Activated T-cell treated with anti-CD3 and anti-CD28 coated beads for 48 hours (primary cell): ENCODE measurements around the gene PTBP1.
"Not testable (repeated sequence)": the region's sequence is repeated elsewhere in the genome, so short reads cannot be mapped to it uniquely, and the experiment has no call there.

Experiments used
- DNase-seq: peaks from one replicate; pipeline ENCODE4 v3.0.0-alpha.2; 2020; ENCODE audit warnings: low read depth

Gene PTBP1

DNA sequence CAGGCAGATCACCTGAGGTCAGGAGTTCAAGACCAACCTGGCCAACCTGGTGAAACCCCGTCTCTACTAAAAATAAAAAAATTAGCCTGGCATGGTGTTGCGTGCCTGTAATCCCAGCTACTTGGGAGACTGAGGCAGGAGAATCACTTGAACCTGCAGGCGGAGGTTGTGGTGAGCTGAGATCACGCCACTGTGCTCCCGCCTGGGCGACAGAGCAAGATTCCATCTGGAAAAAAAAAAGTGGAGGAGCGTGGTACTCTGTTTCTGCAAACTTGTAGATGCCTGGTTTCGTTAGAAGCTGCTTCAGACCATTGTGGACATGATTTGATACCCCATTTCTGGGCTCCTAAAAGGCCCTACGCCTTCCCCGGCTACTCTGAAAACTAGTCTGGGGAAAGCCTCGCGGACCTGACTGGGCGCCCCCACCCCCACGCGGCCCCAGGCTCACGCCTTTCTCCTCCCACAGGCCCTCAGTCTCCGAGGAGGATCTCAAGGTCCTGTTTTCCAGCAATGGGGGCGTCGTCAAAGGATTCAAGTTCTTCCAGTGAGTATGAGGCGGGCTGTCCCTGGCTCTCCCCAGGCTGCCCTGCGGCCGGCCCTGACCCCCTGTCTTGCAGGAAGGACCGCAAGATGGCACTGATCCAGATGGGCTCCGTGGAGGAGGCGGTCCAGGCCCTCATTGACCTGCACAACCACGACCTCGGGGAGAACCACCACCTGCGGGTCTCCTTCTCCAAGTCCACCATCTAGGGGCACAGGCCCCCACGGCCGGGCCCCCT lies 13.0 kb downstream of the PTBP1 start:
- no peak for DNase-seq

DNA sequence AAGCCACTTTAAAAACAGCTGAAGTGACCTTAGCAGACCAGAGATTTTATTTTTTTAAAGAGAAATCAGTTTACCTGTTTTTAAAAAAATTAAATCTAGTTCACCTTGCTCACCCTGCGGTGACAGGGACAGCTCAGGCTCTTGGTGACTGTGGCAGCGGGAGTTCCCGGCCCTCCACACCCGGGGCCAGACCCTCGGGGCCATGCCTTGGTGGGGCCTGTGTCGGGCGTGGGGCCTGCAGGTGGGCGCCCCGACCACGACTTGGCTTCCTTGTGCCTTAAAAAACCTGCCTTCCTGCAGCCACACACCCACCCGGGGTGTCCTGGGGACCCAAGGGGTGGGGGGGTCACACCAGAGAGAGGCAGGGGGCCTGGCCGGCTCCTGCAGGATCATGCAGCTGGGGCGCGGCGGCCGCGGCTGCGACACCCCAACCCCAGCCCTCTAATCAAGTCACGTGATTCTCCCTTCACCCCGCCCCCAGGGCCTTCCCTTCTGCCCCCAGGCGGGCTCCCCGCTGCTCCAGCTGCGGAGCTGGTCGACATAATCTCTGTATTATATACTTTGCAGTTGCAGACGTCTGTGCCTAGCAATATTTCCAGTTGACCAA lies 13.7 kb downstream of the PTBP1 start:
- DNase-seq = no peak

- no peak for DNase-seq
These were observed 14.3 kb downstream of the PTBP1 start for GRCh38 chr19:811506-812048.

- no peak for DNase-seq
These were observed 14.9 kb downstream of the PTBP1 start for GRCh38 chr19:812049-812746.

DNA sequence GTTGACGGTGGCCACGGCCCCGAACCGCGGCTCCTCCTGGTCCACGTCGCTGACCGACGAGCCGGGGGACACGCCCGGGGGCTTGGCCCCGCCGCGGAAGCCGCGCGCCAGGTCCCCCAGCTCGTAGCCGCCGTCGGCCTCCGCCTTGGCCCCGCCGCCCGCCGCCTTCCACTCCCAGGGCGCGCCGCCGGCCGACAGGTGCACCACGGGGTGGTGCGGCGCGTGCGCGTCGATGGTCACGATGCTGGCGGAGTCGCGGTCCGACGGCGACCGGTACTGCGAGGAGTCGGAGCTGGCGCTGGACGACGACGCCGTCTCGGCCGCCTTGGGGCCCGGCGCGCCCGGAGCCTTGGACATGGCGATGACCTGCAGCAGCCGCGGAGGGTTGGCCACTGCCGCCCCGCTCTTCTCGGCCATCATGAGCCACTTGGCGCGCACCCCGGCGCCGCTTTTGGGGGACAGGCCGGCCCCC lies 15.5 kb downstream of the PTBP1 start:
- no peak for DNase-seq

GRCh38 chr19:813219-814151 lies 16.2 kb downstream of the PTBP1 start:
- no peak for DNase-seq

DNA sequence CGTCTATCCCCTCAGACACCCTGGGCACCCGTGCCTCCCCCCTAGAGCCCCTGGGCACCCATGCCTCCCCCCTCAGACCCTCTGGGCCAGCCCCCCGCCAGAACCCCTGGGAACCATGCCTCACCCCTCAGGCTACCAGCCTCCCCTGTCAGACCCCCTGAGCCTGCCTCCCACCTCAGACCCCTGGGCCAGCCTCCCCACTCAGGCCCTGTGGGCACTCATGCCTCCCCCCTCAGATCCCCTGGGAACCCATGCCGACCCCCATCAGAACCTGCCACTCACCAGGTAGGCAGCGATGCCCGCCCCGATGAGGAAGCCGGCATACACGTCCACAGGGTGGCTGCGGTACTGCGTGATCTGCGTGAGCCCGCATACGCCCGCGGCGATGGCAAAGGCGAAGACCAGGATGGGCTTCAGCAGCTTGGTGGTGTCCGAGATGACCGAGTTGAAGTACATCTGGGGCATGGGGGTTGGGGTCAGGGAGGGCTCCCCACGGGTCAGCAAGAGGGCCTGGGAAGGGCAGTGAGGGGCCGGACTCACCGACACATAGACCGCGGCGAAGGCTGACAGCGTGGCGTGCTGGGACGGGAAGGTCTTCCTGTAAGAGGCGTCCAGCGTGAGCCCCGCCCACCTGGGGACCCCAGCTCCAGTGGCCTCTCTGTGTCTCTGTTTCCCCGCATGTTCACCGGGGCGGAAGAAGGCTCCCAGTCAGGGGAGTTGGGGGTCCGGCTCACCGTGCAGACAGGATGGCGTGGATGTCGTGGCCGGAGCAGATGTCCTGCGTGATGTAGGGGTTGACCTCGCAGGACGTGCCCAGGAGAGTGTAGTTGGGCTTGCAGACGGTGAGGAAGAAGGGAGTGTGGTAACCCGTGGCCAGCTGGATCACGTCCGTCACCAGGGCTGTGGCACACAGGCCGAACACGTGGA lies 17.2 kb downstream of the PTBP1 start:
- DNase-seq = no peak

DNA sequence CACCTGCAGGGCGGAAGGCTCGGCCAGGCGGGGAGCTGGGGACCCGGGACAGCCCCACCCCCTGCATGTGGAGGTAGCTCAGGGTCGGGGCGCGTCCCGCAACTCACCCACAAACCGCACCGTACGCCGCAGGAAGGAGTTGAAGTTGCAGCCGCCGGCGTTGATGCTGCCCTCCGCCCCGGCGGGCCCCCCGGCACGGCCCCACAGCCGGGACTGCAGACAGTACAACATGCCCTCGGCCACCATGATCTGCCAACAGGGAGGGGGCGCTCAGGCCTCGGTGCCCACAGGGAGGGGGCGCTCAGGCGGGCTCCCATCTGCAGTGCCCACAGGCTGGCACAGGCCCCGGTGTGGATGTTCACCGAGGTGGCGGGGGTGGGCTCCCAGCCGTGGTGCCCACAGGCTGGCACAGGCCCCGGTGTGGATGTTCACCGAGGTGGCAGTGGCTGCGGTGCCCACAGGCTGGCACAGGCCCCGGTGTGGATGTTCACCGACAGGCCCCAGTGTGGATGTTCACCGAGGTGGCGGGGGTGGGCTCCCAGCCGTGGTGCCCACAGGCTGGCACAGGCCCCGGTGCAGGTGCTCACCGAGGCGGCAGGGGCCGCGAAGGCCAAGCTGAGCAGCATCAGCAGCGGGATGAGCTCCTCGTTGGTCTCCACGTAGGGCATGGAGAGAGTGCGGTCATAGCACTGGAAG lies 18.0 kb downstream of the PTBP1 start:
- DNase-seq = no peak

DNA sequence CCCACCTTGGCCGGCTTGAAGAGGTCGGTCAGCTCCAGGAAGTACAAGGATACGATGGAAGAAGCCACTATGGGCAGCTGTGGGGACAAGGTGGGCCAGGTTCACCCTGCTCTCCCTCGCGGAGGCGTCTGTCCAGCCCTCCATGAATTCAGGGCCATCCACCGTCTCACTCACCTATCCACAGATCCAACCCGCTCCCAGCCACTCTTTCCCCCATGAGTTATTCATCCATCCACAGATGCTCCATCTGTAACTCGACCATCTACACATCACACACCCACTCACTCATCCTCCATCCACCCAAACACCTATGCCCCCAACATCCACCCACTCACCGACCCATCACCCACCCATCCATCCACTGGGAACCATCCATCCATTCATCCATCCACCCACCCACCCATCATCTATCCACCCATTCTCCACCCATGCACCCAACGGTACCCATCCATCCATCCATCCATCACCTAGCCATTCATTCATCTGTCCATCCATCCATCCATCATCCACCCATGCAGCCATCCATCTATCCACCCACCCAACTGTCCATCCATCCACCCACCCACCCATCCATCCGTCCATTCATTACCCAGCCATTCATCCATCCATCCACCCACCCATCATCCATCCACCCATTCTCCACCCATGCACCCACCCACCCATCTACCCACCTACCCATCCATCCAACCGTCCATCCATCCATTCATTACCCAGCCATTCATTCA lies 18.7 kb downstream of the PTBP1 start:
- DNase-seq = no peak

- DNase-seq = no peak
These were observed 19.2 kb downstream of the PTBP1 start for GRCh38 chr19:816500-816857.

DNA sequence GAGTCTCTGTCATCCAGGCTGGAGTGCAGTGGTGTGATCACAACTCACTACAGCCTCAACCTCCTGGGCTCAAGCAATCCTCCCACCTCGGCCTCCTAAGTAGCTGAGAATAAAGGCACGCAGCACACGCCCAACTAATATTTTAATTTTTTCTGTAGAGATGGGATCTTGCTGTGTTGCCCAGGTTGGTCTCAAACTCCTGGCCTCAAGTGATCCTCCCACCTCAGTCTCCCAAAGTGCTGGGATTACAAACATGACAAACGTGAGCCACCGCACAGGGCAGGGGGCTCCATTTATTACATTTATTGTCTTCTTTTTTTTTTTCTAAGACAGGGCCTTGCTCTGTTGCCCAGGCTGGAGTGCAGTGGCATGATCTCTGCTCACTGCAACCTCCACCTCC lies 23.0 kb downstream of the PTBP1 start:
- not testable (repeated sequence) for DNase-seq

DNA sequence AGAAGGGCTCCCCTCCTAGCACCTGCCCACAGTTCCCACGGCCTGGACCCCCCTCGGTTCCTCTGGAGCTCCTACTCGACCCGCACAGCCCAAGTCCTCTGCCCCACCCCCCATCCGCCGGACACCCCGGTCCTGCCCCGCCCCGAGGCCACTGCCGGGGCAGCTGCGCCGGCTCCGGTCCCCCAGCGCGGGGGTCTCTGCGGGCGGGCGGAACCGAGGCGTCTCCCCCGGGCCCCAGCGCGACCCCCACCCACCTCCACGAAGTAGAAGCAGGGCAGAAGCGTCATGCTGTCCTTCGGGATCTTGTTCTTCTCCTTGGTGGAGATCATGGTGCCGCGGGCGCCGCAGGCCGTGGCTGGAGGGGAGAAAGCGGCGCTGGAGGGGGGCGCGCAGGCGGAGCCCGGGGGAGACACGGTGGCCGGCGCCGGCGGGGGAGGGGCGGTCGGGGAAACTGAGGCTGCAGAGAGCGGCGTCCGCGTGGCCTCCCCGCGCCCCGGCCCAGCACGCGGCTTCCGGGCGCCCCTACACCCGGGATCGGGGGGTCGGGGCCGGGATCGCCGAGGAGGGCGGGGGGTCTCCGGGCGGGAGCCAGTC lies 24.1 kb downstream of the PTBP1 start:
- DNase-seq = no peak

DNA sequence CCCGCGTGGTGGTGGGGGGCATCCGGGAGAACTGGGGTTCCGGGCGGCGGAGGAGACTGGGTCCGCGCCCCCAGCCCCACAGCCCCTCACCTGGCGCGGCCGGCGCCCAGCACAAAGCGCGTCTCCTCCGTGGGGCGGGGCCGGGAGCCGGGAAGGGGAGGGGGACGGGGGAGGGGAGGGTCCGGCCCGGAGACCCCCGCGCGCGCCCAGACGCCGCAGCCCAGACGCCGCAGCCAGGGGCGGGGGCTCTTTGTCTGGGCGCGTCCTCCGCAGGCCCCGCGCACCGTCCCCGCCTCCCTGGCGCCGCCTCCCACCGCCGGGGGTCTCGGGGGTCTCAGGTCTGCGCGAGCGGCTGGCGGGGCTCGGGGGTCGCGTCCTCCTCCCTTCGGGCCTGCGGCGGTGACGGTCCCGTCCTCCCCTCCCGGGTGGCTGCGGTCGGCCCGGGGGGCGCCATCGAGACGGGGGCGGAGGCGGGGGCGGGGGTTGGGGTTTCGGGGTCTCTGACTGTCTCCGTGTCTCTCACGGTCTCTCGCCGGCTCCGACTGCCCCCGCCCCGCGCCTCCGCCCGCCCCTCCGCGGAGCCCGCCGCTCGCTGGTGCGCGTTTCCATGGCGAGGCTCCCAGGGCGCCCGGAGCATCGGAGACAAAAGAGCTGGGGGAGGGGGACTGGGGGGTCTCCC lies 24.7 kb downstream of the PTBP1 start, which contains the start of gene PLPPR3:
Gene PLPPR3 (minus strand): TSS at position 131 of the 679 bp plus-strand sequence. CDS start 396 bp downstream, outside the sequence.
- no peak for DNase-seq

GRCh38 chr19:823565-824121 lies 26.4 kb downstream of the PTBP1 start:
- DNase-seq = no peak

GRCh38 chr19:824885-825284 lies 27.6 kb downstream of the PTBP1 start:
- DNase-seq = no peak

- DNase-seq = no peak
These were observed 28.8 kb downstream of the PTBP1 start for GRCh38 chr19:825897-826644.

DNA sequence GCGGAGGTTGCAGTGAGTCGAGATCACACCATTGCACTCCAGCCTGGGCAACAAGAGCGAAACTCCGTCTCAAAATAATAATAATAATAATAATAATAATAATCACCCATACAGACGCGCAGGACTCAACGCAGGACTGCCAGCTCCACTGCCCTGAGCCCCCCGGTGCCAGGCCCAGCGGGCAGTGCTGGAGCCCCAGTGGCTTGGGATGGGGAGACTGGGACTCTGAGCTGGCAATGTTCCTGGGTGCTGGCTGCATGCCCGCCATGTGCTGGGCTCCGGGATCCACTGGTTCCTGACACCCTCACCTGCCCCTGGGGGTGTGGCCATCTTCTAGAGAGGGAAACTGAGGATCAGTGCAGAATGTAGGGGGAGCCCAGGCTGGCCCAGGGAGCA lies 30.1 kb downstream of the PTBP1 start:
- no peak for DNase-seq
